Measurements from ENCODE around the gene FOXD3. TPM values are rescaled to one million over a fixed set of nuclear protein-coding genes. Genes with fewer than 3 reads are reported as not detected.

FOXD3 gene
- 3.7 TPM for polyA plus RNA-seq (2012; ENCODE audit: insufficient read depth, insufficient read length)

DNA sequence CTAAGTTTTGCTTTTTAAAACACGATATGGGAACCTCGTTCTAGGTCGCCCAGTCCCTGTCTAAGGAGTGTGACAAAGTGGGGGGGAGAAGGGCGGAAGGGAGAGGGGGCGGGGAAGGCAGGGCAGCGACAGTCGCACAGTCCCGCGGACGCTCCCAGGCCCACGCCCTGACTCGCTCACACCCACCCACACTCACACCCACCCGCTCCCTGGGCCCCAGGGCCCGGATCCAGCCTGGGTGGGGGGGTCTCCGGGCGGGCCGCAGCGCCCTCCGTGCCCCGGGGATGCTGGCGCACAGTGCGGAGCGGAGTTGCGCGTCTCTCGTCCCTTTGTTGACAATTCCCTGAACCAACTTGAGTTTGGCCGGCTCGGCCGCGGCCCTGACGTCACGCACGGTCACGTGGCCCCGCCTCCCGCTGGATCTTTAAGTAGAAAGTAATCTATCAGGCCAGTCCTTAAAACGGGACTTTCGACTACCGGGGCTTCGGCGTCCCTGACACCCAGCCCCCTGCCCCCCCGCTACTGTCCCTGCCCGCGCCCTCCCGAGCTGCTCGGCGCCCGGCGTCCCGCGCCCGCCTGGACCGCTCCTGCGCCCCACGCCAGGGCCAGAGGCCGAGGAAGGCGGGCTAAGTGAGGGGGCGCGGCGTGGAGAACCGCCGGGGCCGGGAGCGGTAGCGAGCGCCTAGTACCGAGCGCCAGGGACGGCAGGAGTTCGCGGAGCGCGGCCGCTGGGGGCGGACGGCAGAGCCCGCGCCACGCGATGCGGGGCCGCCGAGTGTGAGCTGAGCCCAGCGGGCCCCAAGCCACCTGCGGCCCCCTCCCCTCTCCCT, at the start of gene FOXD3:
Gene FOXD3, plus strand, starts transcription at position 454 of the 830 bp plus-strand sequence. CDS start 492 bp downstream, outside the sequence.
- no peak for DNase-seq (ENCODE audit: low read depth, low spot score)
- H3K4me3 ChIP-seq (ENCODE audit: low read length): peak within 1 kb of the TSS; percentile 50

- no peak overlapping the region for H3K4me3 ChIP-seq (ENCODE audit: low read length)
- DNase-seq (ENCODE audit: low read depth, low spot score): no peak
Measured at GRCh38 chr1:63272811-63273210, 49.6 kb upstream of the FOXD3 start.

- no peak overlapping the region for H3K4me3 ChIP-seq (ENCODE audit: low read length)
- DNase-seq (ENCODE audit: low read depth, low spot score): no peak
Measured at GRCh38 chr1:63274371-63274770, 48.0 kb upstream of the FOXD3 start.

DNA sequence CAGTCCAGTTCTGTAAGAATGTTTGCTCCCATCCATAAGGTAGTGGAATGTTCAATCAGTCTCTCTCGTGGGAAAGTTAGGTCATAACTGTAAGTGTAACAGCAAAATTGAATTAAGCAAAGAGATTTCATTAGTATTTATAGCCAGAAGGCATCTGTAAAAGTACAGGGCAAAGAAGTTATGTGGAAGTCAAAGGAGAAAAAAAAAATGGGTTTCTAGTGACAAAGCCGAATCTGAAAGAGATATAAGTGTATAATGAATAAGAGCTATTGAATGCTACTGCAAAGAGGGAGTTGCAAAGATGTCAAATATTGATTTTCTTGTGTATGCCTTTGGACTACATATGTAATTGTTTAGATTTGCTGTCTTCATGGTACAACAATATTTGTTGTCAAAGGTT, 47.4 kb upstream of the FOXD3 start:
- H3K4me3 ChIP-seq (ENCODE audit: low read length): no peak overlapping the region
- no peak for DNase-seq (ENCODE audit: low read depth, low spot score)

GRCh38 chr1:63276624-63277023, 45.7 kb upstream of the FOXD3 start:
- H3K4me3 ChIP-seq (ENCODE audit: low read length): no peak overlapping the region
- no peak for DNase-seq (ENCODE audit: low read depth, low spot score)

GRCh38 chr1:63277195-63278192, 44.9 kb upstream of the FOXD3 start:
- no peak for DNase-seq (ENCODE audit: low read depth, low spot score)

GRCh38 chr1:63281753-63282152, 40.6 kb upstream of the FOXD3 start:
- DNase-seq (ENCODE audit: low read depth, low spot score): no peak
- no peak overlapping the region for H3K4me3 ChIP-seq (ENCODE audit: low read length)

More at GRCh38 chr1:63277195-63278192, 44.9 kb upstream of the FOXD3 start:
- no peak overlapping the region for H3K4me3 ChIP-seq (ENCODE audit: low read length)

GRCh38 chr1:63289135-63289534, 33.2 kb upstream of the FOXD3 start:
- H3K4me3 ChIP-seq (ENCODE audit: low read length): no peak overlapping the region
- DNase-seq (ENCODE audit: low read depth, low spot score): no peak

GRCh38 chr1:63294803-63295594, 27.4 kb upstream of the FOXD3 start:
- H3K4me3 ChIP-seq (ENCODE audit: low read length): no peak overlapping the region
- no peak for DNase-seq (ENCODE audit: low read depth, low spot score)

GRCh38 chr1:63304410-63304809, 18.0 kb upstream of the FOXD3 start:
- DNase-seq (ENCODE audit: low read depth, low spot score): no peak

DNA sequence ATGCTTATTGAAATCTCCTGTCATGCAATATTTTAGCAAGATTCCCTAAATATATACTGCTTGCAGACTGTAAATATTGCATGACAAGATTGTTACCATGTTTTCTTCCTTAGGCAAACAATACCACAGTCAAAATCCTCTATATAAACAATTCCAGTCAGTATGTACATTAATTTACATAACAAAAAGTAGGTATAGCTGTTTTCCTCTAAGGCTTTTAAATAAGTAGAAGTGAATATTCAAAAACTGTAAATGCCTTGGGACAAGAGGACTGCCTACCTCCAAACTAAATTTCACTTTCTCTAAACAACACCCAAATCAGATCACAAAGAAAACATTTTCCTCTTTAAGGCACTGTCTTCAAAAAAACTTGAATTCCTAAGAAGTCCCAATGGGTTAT, 17.3 kb upstream of the FOXD3 start:
- DNase-seq (ENCODE audit: low read depth, low spot score): no peak
- no peak overlapping the region for H3K4me3 ChIP-seq (ENCODE audit: low read length)

More at GRCh38 chr1:63304410-63304809, 18.0 kb upstream of the FOXD3 start:
- H3K4me3 ChIP-seq (ENCODE audit: low read length): no peak overlapping the region

DNA sequence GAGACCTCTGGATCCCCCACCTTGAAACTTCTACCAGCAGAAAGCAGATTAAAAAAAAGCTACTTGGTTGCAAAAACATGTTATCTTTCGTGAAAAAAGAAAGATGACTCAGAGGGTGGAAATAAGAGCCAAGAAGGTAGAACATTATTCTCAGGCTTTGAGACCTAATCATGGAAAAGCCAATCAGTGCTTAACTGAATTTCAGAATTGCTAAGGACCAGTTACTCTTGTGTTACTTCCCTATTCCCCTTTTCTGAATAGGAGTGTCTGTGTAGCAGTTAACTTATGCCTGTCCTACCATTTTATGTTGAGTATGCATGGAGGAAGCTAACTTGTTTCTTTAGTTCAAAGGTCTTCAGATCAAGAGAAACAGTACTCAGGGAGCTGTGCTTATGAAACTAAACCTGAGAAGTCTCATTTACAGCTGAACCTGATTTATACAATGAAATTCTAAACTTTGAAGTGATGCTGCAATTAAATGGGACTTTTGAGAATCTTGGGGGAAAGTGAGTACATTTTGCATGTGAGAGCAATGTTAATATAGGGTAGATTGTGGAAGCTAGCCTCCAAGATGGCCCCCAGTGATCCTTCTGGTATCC, 15.1 kb upstream of the FOXD3 start:
- DNase-seq (ENCODE audit: low read depth, low spot score): no peak

GRCh38 chr1:63316598-63316983, 5.8 kb upstream of the FOXD3 start:
- no peak for DNase-seq (ENCODE audit: low read depth, low spot score)
- H3K4me3 ChIP-seq (ENCODE audit: low read length): peak overlapping the region; percentile 57; the same call in 1 of the 2 replicates

More for the DNA sequence above, 15.1 kb upstream of the FOXD3 start:
- H3K4me3 ChIP-seq (ENCODE audit: low read length): no peak overlapping the region

- peak; percentile 39 for DNase-seq (ENCODE audit: low read depth, low spot score)
- peak overlapping the region; percentile 57 for H3K4me3 ChIP-seq (ENCODE audit: low read length)
Measured at GRCh38 chr1:63316984-63317816, 5.2 kb upstream of the FOXD3 start.

DNA sequence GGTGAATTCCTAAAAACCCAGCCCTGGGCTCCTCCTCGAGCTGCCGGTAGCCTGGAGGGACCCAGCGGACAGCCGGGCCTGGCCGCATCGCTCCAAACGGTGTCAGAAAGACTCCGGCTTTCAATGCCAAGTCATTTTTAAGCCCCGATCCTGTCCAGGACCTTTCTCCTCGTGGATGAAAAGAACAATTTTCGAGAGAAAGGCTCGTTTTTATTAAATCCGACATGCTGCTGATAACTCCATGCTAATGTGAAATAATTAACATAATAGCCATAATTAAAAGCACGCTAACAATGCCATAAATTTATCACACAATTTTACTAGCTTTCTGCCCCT, 4.6 kb upstream of the FOXD3 start:
- no peak for DNase-seq (ENCODE audit: low read depth, low spot score)

DNA sequence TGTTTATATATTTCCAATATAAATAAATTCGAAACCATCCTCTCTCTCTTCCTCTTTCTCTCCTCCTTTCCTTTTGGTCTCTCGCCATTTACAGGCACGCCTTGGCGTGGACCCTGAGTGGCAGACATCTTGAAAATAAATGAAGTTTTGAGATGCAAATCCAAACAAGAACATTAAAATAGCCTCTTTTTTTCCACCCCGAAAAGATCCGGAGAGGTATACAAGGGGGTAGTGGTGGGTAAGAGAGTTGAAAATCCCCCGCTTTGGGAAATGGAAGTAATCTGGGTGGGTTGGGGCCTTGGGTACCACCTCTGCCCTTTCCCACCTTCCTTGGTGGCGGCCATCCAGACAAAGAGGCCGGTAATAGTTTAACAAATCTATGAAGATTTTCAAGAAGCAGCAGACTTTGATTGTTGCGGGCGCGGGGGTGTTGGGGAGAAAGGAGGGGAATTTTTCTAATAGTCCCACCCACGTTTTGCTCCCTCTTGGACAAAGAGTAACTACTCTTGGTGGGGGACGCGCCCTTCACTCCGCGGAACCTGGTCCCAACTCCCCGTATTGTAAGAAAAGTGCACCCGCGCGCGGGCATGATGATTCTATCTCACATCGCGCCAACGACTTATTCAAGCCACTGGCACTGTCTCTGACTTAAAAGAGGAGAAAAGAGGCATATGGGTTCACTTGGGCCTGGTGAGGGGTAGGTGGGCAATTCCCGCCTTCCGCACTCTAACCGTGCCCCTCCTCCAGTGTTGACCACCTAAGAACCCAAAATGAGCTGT, 4.0 kb upstream of the FOXD3 start:
- no peak overlapping the region for H3K4me3 ChIP-seq (ENCODE audit: low read length)

More for the DNA sequence above, 4.6 kb upstream of the FOXD3 start:
- H3K4me3 ChIP-seq (ENCODE audit: low read length): peak overlapping the region; percentile 57

More for the DNA sequence above, 4.0 kb upstream of the FOXD3 start:
- DNase-seq (ENCODE audit: low read depth, low spot score): no peak
